Kidney glomerular epithelial cell (primary cell): ENCODE data around the gene NASP.

Experiments
- DNase-seq: peaks from one replicate; lab custom pipeline; 2025; lab: John Stamatoyannopoulos, UW

Gene NASP

DNA sequence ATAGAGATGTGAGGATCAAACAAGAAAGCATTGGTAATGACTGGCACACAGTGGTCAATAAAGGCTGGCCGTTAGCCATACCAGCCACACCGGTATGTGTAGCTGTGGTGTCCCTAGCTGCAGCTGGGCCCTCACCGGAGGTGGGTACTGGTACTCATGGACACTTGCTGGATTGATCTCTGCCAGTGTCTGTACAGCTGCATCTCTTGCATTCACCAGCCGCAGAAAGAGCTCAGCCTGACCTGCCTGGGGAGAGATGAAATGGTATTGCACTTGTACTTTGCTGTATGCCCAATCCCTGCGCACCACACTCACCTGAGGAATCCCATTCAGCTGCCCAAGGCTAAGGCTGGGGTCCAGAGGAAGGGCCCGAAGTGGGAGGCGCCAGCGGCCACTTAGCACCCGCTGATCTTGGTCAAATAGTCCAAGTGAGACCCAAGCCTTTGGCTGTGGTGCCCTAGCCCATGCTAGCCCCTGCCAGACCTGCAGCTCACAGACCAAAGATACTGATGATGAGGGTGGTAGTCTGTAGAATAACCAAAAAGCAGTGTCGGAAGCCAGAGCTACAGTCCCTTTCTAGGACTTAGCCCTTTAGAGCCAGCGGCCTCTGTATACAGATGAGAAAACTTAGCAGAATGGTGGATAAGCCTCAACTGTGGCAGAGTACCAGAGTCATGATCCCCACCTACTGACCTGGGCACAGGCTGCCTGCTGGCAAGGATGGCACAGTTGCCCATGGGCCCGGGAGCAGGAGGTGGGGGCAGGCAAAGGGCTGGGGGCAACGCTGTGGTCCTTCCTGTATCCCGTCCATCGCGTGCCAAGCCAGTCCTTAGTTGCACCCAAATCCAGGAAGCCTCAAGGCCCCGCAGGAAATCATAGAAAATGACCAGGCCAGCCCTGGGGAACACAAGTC, 37.0 kb downstream of the NASP start:
- DNase-seq, result no peak

GRCh38 chr1:45621501-45621836, 37.6 kb downstream of the NASP start:
- DNase-seq, result no peak

- DNase-seq, result no peak
Measured at GRCh38 chr1:45621895-45622523, 38.2 kb downstream of the NASP start.

DNA sequence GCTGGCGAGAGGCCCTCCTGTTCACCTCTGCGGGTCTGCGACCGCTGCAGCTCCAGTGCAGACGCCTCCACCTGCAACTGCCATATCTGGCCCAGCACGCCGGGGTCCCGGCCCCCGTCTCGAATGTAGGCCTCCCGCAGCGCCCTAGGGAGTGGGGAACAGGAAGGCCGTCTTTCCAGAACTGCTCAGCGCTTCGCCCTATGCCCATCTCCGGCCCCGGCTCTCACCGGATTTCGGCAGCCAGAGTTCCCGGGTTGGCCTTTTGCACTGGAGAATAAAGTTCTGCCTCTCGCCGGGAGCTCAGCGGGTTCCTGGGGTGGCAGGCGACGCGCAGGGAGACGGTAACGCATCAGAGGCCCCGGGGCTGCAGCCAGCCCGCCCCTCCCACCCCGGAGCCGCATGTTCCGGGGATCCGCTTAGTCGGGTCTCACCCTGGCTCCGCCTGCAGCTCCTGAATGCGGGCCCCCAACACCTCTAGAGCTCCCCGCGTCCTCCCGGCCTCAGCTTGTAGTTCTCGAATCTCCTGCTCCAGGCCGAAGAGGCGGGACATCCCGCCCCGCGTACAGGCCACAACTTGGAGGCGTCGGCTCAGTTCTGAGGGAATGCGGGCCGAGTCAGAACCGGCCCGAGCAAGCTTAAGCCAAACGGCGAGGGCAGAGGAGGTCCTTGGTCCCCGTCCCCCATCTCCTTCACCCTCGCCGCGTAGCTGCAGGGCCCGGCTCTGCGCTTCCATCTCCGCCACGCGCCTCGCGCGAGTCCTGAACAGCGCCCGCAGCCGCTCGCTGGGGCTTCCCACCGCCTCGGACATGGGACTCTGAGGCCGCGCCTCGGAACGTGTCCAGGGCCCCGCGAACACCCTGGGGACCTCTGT, 38.9 kb downstream of the NASP start:
- no peak for DNase-seq

- no peak for DNase-seq
Measured at GRCh38 chr1:45623972-45624371, 40.1 kb downstream of the NASP start, which contains the start of gene CCDC17. CCDC17 (minus strand) TSS chr1:45624054; CDS start chr1:45623909, 145 bp downstream.

GRCh38 chr1:45629035-45629434, 45.2 kb downstream of the NASP start:
- no peak for DNase-seq

DNA sequence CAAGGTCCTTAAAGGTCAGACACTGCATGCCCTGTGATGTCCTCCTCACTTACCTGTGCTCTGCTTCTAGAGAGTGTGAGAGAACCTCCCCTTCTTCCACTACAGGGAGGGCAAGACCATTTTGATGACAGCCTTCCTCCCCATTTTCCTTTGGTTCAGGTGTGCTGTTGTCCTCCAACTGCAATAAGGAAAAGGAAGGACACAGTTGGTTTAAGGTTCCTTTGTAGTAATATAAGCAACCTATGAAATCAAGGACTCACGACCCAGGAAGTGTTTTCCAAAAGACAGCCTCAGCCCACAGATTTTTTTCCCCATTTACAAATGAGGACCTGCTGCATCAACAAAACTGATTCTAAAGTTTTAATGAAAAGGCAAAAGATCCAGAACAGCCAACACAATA, 46.6 kb downstream of the NASP start:
- DNase-seq, result no peak

DNA sequence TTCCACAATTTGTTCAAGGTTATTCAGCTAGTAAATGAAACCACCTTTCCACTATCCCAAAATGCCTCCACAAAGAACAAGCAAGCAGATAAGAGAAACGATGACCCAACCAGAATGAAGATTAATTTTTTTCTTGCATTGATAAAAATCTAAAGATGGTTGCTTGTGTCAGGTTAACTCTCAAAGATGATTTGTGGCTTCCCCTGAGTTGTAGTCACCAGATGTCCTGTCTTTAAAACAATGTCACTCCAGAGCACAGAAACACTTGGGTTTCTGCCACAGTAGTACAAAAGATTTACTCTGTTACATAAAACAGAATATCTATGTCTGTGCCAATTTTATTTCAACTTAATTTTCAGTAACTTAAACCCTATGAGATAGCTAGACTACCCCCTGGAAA, 51.4 kb downstream of the NASP start:
- no peak for DNase-seq

DNA sequence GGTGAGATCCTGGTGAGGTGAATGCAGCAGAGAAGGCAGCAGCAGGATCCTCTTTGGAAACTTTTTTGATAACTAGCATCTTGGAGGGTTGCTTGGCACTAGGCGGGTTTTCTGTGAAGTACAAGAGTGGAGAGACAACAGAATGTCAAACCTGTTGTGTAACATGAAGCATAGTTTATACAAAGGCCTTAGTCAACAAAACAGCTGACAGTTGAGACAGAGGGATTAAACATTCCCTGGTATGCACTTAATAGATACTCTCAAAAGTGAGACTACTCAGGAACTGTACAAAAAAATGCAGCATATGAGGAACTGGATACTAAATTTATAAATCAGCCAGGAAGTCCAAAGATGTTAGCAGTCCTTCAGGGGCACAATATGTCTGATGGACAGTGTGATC, 56.5 kb downstream of the NASP start:
- DNase-seq, result no peak

- DNase-seq, result no peak
Measured at GRCh38 chr1:45643321-45643720, 59.5 kb downstream of the NASP start.

GRCh38 chr1:45643978-45644377, 60.1 kb downstream of the NASP start:
- DNase-seq, result peak; percentile 42

- no peak for DNase-seq
Measured at GRCh38 chr1:45644661-45645060, 60.8 kb downstream of the NASP start.

DNA sequence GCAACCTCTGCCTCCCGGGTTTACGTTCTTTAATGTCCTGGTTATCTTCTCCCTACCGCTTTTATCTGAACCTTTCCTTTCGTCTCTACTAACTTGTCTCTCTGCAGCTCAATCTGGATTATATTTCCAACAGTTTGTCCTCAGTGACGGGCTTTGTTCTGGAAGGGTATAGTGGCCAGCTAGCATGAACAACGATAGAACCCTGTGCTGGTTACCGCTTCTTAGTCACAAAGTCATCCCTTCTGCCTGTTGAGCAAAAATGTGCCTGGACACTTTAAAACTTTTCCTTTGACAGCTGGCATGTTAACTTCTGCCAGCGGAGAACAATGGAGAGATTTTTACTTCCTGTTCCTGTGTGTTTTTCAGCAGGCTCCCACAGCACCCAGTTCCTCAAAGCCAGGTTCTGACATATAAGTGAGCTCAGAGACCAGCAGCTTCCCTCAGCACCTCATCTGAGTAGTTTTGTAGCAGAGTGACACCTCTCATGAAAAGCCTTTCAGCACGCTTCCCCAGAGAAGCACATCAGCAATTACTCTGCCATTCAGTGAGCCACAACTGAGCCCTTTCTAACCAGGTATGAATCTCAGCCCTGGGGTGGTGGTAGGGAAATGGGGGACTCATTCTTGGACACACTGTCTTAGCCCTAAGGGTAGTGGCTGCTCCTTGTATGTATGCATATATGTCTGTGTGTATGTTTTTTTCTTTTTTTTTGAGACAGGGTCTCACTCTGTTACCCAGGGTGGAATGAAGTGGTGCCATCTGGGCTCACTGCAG, 63.6 kb downstream of the NASP start:
- DNase-seq, result no peak

DNA sequence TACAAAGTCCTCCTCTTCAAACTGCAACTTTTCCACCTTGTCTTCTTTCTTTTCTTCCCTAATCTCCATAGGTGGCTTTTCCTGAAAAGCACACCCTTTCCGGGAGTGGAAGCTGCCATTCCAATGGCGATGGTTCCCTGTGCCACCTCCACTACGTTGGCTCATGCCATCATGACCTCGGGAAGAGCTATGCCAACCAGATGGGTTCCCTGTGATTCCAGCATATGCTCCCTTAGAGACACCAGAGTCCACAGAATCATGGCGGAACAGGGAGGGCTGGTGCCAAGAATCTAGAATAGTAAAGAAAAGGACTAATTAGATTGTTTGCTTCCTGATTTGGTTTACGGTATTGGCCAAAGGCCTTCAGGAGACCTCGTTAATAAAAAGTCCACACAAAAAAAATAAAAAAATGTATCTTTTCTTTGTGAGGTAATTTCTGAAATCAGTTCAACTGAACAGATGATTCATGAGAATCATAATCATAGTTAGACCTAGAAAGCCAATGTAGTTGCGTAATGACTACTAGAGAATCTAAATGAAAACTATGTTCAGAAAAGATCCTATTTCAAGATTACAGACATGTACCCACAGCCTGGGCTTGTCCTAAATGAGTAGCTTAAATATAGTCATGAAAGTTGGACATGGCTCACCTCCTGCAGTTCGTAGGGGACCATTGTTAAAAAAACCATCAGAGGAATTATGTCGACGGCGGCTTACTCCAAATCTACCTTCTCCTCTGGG, 70.9 kb downstream of the NASP start:
- no peak for DNase-seq

- no peak for DNase-seq
Measured at GRCh38 chr1:45656573-45657226, 72.9 kb downstream of the NASP start.

- DNase-seq, result no peak
Measured at GRCh38 chr1:45658171-45658570, 74.3 kb downstream of the NASP start.

DNA sequence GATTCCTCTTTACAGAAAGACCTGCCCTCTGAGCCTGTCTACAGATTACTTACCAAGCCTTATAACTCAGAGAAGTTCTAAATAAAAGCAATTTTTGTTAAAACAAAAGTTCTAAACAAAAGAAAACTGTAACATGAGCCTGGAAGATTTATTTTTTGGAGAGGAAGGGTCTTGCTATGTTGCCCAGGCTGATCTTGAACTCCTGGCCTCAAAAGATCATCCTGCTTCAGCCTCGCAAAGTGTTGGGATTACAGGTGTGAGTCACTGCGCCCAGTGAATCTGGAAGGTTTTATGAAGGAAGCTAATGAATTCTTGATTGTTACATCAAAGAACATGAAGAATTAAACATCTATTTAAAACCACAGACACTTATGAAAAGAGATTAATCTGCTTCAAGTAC, 75.4 kb downstream of the NASP start:
- no peak for DNase-seq

- no peak for DNase-seq
Measured at GRCh38 chr1:45660336-45660735, 76.5 kb downstream of the NASP start.

GRCh38 chr1:45666836-45667235, 83.0 kb downstream of the NASP start:
- DNase-seq, result no peak

DNA sequence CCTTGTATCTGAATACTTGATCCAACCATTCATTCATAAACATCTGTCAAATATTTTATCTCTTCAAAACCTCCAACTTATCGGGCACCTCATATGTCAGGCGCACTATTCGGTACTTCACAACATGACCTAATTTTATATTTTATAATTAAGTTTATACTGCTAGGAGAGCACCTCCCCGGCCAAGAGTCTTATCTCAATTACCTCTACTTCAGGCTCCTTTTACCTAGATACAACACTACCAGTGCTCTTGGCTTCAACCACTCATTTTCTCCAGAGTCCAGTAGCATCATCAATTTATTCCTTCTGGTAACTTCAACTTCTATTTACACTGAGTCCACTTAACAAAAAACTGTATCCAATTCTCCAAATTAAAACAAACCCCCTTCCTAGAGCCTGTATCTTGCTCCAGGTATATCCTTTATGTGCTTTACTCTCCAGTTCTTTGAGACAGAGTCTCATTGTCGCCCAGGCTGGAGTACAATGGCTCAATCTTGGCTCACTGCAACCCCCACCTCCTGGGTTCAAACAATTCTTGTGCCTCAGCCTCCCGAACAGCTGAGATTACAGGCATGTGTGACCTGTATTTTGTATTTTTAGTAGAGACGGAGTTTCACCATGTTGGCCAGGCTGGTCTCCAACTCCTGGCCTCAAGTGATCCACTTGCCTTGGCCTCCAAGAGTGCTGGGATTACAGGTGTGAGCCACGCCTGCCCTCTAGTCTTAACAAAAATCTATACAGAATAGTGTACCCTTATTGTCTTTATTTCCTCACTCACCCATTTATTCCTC, 83.7 kb downstream of the NASP start:
- no peak for DNase-seq
